Activated T-cell treated with anti-CD3 and anti-CD28 coated beads for 4 hours (primary cell): ENCODE data around the gene ZBED2.
A peak's percentile ranks its signal among the peaks of the same experiment; 100 is the strongest.
"Not testable (repeated sequence)": the region's sequence is repeated elsewhere in the genome, so short reads cannot be mapped to it uniquely, and the experiment has no call there.

ENCODE experiments used
- DNase-seq: peaks from one replicate; pipeline ENCODE4 v3.0.0-alpha.2; 2020

ZBED2 gene

GRCh38 chr3:111595232-111595631, at the start of gene ZBED2:
TSS of gene ZBED2 (minus strand) at chr3:111595346. CDS start at chr3:111594201, 1,145 bp downstream.
- DNase-seq = no peak

- no peak for DNase-seq
These were observed 44.2 kb upstream of the ZBED2 start for GRCh38 chr3:111639316-111639715.

DNA sequence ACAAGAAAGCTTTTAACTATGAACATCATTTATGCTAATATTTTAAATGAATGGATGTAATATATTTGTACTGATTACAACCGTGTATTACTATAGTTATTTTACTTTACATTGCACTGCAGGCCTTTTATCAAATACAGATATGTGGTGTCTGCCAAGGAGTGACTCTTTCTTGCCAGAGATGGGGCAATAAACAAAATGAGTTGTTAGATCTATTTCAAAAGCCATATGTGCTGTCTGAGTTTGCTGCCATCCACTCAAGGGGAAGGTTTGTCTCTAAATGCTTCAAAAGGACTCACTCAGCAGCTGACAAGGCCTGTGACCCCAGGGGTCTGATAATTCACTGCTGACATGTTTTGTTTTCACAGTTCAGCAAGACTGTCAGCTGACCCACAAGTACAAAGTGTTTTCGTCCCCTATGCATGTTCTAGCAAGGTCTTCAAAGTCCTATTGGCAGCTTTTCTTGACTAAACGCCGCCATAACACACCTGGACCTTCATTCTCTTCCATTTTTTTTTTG, 41.3 kb upstream of the ZBED2 start:
- DNase-seq = no peak

DNA sequence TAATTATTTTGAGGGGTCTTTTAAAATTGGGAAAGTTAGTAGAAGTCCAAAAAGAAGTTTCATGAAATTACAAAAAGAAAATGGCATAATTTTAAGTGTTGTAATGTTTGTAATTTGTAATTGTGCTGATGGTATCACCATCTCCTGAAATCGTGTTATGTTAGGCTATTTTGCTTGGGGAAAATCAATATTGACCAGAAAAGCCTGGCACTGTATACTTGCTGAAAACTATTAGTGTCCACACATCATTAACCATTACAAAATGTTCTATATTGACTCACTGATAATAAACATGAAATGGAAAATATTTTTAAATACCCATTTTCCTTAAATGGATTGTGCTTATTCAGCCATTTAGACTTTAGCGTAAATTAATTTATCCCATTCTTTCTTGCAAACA, 40.3 kb upstream of the ZBED2 start:
- DNase-seq = no peak

DNA sequence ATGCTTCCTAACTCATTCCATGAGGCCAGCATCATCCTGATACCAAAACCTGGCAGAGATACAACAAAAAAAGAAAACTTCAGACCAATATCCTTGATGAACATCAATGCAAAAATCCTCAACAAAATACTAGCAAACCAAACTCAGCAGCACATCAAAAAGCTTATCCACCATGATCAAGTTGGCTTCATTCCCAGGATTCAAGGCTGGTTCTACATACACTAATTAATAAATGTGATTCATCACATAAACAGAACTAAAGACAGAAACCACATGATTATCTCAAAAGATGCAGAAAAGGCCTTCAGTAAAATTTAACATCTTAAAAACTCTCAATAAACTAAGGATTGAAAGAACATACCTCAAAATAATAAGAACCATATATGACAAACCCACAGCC, 35.5 kb upstream of the ZBED2 start:
- DNase-seq = not testable (repeated sequence)

DNA sequence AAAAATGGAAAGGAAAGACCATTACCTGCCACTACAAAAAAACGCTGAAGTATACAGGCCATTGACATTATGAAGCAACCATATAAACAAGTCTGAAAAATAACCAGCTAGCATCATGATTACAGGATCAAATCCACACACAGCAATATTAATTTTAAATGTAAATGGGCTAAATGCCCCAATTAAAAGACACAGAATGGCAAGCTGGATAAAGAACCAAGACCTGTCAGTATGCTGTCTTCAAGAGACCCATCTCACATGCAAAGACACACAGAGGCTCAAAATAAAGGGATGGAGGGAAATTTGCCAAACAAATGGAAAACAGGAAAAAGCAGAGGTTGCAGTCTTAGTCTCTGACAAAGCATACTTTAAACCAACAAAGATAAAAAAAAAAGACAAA, 33.9 kb upstream of the ZBED2 start:
- DNase-seq = not testable (repeated sequence)

GRCh38 chr3:111627092-111627491, 31.9 kb upstream of the ZBED2 start:
- DNase-seq = no peak

GRCh38 chr3:111621535-111621934, 26.4 kb upstream of the ZBED2 start:
- DNase-seq = no peak

DNA sequence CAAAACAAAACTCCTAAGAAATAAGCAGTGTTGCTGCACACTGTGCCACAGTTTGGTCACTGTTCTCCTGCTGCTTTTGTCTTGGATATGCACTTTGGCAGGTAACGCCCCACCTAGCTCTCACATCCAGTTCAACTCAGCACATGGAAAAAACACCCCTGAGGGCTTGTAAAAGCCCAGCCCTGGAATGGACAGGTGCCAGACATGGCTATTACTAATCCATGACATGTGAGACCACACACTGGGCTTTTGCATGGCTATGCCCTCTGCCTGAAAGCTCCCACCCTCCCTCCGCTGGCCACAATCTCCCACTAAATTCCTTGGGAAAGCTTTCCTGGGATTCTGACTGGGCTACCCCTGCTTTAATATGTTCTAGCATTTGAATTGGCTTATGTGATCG, 24.7 kb upstream of the ZBED2 start:
- DNase-seq = no peak

- no peak for DNase-seq
These were observed 23.8 kb upstream of the ZBED2 start for GRCh38 chr3:111618945-111619344.

GRCh38 chr3:111617912-111618601, 22.9 kb upstream of the ZBED2 start:
- DNase-seq = no peak

DNA sequence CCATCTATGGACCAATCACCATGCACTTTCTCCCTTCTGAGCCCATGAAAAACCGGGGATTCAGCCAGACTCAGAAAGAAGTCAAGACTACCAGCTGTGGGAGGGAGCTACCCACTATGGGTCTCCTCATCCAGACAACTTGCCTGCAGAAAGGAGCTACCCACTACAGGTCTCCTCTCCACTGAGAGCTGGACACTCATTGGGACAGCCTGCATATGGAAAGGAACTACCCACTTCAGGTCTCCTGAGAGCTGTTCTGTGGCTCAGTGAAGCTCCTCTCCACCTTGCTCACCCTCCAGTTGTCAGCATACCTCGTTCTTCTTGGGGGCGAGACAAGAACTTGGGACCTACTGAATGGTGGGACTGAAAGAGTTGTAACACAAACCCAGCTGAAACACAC, 22.3 kb upstream of the ZBED2 start:
- DNase-seq = no peak

DNA sequence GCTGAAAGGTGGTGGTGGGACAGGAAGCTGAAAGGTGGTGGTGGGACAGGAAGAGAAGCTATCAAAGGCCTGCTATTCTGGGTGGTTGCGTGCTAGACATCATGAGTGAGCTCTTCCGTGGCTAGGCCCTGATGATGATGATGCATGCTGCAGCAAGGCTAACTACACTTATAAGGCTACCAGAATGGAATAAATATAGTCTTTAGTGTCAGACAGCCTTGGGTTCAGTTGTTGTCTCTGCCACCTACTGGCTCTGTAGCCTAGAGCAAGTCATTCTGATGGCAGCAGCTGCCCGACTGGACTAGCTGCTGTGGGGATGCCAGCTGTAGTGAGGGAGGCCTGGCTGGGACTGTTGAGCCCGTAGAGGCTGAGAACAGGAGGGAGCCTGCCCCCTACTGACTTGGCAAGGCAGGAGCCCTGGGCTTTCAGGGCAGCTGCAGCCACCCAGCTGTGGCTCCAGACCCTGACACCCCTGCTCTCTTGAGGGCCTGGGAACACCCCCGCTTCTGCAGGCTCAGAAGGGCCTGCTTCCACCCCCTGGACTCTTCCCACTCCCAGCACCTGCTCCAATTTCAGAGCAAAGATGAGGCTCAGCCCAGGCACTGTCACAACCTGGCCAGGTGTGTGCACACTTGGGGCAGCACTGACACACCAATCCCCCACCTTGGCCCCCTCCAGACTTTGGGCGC, 21.4 kb upstream of the ZBED2 start:
- peak; percentile 34 for DNase-seq

DNA sequence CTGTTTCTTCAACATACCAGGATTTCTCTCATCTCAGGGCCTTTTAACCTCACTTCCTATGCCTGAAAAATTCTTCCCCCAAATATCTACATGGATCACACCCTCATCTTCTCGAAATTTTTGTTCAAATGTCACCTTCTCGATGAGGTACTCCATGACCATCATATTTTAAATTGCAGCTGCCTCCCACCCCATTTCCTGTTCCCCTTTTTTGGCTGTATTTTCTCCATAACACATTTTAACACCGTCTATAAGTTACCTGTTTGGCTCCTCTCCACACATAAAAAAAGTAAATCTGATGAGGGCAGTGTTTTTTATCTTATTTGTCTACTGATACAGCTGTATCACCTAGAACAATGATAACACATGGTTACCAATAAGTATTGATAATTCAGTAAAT, 20.7 kb upstream of the ZBED2 start:
- no peak for DNase-seq

DNA sequence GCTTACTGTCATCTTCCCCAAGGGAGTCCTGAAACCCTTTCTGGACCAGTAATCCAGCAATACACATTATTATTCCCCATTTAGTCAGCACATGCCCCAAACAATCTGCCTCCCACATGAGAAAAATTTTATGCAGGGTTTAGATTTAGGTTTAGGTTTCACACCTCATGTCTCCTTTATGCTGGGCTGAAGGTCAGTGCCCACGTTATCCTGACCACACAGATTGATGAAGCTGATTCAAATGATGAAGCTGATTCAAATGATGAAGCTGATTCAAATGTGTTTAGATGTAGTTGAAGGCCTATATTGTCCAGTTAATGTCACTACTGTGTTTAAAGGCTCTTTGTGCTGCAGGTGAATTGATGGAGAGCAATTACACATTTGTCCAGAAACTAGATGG, 18.1 kb upstream of the ZBED2 start:
- no peak for DNase-seq

GRCh38 chr3:111610612-111611054, 15.5 kb upstream of the ZBED2 start:
- DNase-seq = no peak

- peak; percentile 46 for DNase-seq
These were observed 15.0 kb upstream of the ZBED2 start for GRCh38 chr3:111610189-111610588.

GRCh38 chr3:111609700-111610099, 14.6 kb upstream of the ZBED2 start:
- no peak for DNase-seq

DNA sequence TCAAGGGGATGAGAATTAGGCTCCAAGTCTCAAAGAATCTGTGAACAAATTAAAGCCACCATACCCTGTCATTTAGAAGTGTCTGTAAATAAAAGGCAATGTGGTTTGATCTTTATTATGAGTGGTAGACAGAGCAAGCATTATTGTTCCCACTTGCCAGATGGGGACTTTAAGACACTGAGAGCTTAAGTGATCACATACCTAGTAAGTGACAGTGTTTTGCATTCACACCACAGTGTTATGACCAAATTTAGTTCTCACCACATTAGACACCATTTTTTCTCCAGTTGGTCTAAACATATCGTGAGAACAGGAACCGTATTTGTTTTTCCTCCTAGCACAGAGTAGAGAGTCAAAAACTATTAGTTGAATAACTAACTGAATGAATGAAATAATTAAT, 13.2 kb upstream of the ZBED2 start:
- DNase-seq = no peak

- DNase-seq = no peak
These were observed 12.2 kb upstream of the ZBED2 start for GRCh38 chr3:111607240-111607920.

DNA sequence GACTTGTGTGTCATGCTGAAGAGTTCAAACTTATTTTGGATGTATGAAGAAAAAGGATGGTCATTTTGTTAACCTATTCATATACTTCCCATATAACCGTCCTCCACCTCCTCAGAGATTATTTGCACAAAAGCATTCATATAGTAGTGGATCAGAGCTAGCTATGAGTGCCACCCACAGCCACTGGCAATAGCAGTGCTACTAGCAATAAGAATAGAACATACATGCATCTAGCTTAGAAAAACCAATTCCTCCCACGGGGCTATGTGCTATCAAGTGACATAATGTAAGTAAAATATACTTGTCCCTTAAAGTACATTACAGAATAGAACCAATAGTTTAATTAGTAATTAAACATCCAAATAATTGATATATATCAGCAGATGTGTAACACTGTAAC, 10.3 kb upstream of the ZBED2 start:
- DNase-seq = no peak

GRCh38 chr3:111605018-111605417, 9.9 kb upstream of the ZBED2 start:
- no peak for DNase-seq

DNA sequence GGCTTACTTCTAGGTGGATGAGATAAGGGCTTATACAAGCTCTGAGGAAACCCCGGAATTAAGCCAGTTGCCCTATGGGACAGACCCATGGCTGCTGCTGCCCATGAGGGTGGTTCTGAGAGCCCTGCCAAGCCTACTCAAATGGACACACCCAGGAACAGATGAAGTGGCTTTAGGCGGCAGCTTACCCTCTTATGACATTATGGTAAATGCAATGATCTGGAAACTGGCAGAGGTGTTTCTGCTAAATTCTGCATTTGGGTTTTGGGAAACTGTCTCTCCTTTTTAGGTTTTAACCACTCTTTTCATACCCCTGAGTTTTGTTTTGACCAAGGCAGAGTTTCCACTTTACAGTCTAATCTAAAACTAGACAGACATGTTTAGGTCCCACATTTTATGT, 9.0 kb upstream of the ZBED2 start:
- no peak for DNase-seq

GRCh38 chr3:111603679-111604078, 8.5 kb upstream of the ZBED2 start:
- no peak for DNase-seq
